HepG2 (cell line): ENCODE data around the gene CHN2. TPM values are rescaled to one million over a fixed set of nuclear protein-coding genes. Genes with fewer than 3 reads are reported as not detected.

ENCODE experiments used
- AHDC1 ChIP-seq: sonication (generic); formaldehyde crosslinking; IDR thresholded peaks from 2 replicates; pipeline ENCODE4 v1.5.1; 2020; ENCODE audit warnings: mild to moderate bottlenecking, missing genetic modification reagents, borderline replicate concordance
- CREB1 ChIP-seq, 2 experiments: fragments of 450-650 bp in 1 of 2; IDR thresholded peaks; 2 replicates each; pipeline ENCODE4 v1.6.1; 2016 to 2017; ENCODE audit warnings: control low read depth in 1 of 2, mild to moderate bottlenecking in 1 of 2, missing compliant biosample characterization in 1 of 2, missing genetic modification characterization in 1 of 2
- DDIT3 ChIP-seq: sonication (generic); formaldehyde crosslinking; IDR thresholded peaks from 2 replicates; pipeline ENCODE4 v1.4.0; 2020; ENCODE audit warnings: mild to moderate bottlenecking, missing genetic modification reagents
- EHMT2 ChIP-seq: fragments of 200-600 bp; sonication (generic); IDR thresholded peaks from 2 replicates; pipeline ENCODE4 v1.7.0; 2017; ENCODE audit warnings: antibody characterized with exemption, low read depth, low read length, borderline replicate concordance
- ELK4 ChIP-seq: sonication (generic); formaldehyde crosslinking; IDR thresholded peaks from 2 replicates; pipeline ENCODE4 v1.9.0; 2021; ENCODE audit warnings: missing genetic modification reagents, borderline replicate concordance
- FOXA3 ChIP-seq: IDR thresholded peaks from 2 replicates; pipeline ENCODE4 v1.6.1; 2016; ENCODE audit warnings: missing genetic modification reagents, missing compliant biosample characterization
- MTF1 ChIP-seq: sonication (generic); formaldehyde crosslinking; IDR thresholded peaks from 2 replicates; pipeline ENCODE4 v1.5.0; 2020; ENCODE audit warnings: missing genetic modification reagents
- NCOR1 ChIP-seq: fragments of 200-600 bp; sonication (generic); IDR thresholded peaks from 2 replicates; pipeline ENCODE4 v1.7.0; 2017; ENCODE audit warnings: antibody characterized with exemption, low read length, borderline replicate concordance
- SOX13 ChIP-seq, 3 experiments: fragments of 450-650 bp in 1 of 3; sonication (generic) in 1 of 3; formaldehyde crosslinking in 1 of 3; IDR thresholded peaks in 2 of 3; conservative IDR thresholded peaks in 1 of 3; 2 replicates each; pipeline versions ENCODE4 v1.5.0 to v1.6.1; 2016 to 2020; ENCODE audit warnings: antibody characterized with exemption in 1 of 3, mild to moderate bottlenecking in 1 of 3, missing compliant biosample characterization in 1 of 3, missing genetic modification reagents in 1 of 3, moderate library complexity in 1 of 3
- SOX5 ChIP-seq: IDR thresholded peaks from 2 replicates; pipeline ENCODE4 v1.6.1; 2016; ENCODE audit warnings: borderline replicate concordance
- TOE1 ChIP-seq: sonication (generic); formaldehyde crosslinking; IDR thresholded peaks from 2 replicates; pipeline ENCODE4 v1.4.0; 2020; ENCODE audit warnings: mild to moderate bottlenecking, missing genetic modification reagents
- ZBTB42 ChIP-seq: sonication (generic); formaldehyde crosslinking; IDR thresholded peaks from 2 replicates; pipeline ENCODE4 v1.5.0; 2020; ENCODE audit warnings: mild to moderate bottlenecking, missing genetic modification reagents
- ZFY ChIP-seq: sonication (generic); formaldehyde crosslinking; IDR thresholded peaks from 2 replicates; pipeline ENCODE4 v1.4.0; 2020; ENCODE audit warnings: missing genetic modification reagents
- ZNF207 ChIP-seq: fragments of 450-650 bp; IDR thresholded peaks from 2 replicates; pipeline ENCODE4 v1.6.1; 2016; ENCODE audit warnings: antibody characterized with exemption, borderline replicate concordance
- ZNF24 ChIP-seq: fragments of 450-650 bp; IDR thresholded peaks from 2 replicates; pipeline ENCODE4 v1.6.1; 2017; ENCODE audit warnings: antibody characterized with exemption, mild to moderate bottlenecking
- ZNF30 ChIP-seq: sonication (generic); formaldehyde crosslinking; IDR thresholded peaks from 2 replicates; pipeline ENCODE4 v1.5.0; 2020; ENCODE audit warnings: mild to moderate bottlenecking, missing genetic modification reagents
- ZNF343 ChIP-seq: sonication (generic); formaldehyde crosslinking; IDR thresholded peaks from 2 replicates; pipeline ENCODE4 v1.4.0; 2020; ENCODE audit warnings: mild to moderate bottlenecking, missing genetic modification reagents
- ZXDC ChIP-seq: sonication (generic); formaldehyde crosslinking; IDR thresholded peaks from 2 replicates; pipeline ENCODE4 v1.5.0; 2020; ENCODE audit warnings: mild to moderate bottlenecking, missing genetic modification reagents
- polyA plus RNA-seq, 8 experiments: library from polyadenylated mRNA; depleted of rRNA in 3 of 8; stranded (reverse) in 7 of 8; unstranded in 1 of 8; fragments of >200 nt; fragmentation: Illumina TruSeq in 4 of 8; extraction: Trizol in 4 of 8; gene quantifications; 2 replicates each; pipeline versions ENCODE4 v1.2.1 to v1.2.3, GENCODE V29; 2011 to 2016; ENCODE audit warnings: low read depth in 4 of 8, missing spikeins in 1 of 8, mixed read lengths in 1 of 8; ENCODE audit not compliant: insufficient read depth in 1 of 8
- total RNA-seq, 5 experiments: library from RNA; depleted of rRNA; stranded (reverse); fragments of >200 nt; fragmentation: Illumina TruSeq; extraction: Trizol; gene quantifications; 2 replicates each; pipeline ENCODE4 v1.2.3, GENCODE V29; 2016; ENCODE audit warnings: low read depth in 1 of 5

The CHN2 gene
- total and polyA plus RNA-seq, 2 of the 13 experiments (the other 11 are each of a cell fraction or from before 2014, with no cell fraction given): 23.5 to 30.5 TPM

- no peak for TF ChIP-seq ZFY (CRISPR knock-in tag)
- TF ChIP-seq ZNF30 (CRISPR knock-in tag): no peak
- no peak for TF ChIP-seq ZNF24
- peak; percentile 68; the same call in 1 of the 2 replicates for TF ChIP-seq SOX5
- TF ChIP-seq ELK4: no peak
- peak; percentile 18; the same call in 1 of the 2 replicates for TF ChIP-seq SOX13 (IDR thresholded peaks at IDR 0.05)
- peak in 1 of 2 experiments; percentile 67; a peak in 2 of 4 replicates for TF ChIP-seq SOX13 (CRISPR knock-in tag; conservative IDR thresholded peaks at IDR 0.05 in 1 of 2, IDR thresholded peaks at IDR 0.05 in 1 of 2)
- TF ChIP-seq FOXA3 (CRISPR knock-in tag): peak; percentile 67; the same call in 1 of the 2 replicates
- TF ChIP-seq AHDC1 (CRISPR knock-in tag): peak; percentile 88; the same call in 1 of the 2 replicates
- peak; percentile 83 for TF ChIP-seq NCOR1
- TF ChIP-seq ZNF207: no peak
- TF ChIP-seq ZNF343 (CRISPR knock-in tag): no peak
- no peak for TF ChIP-seq ZBTB42 (CRISPR knock-in tag)
- no peak for TF ChIP-seq CREB1 (IDR thresholded peaks at IDR 0.05)
- 0 out of 2 replicates have a peak, but pooled peaks have one; percentile 7 for TF ChIP-seq CREB1 (CRISPR knock-in tag; IDR thresholded peaks at IDR 0.05)
- TF ChIP-seq DDIT3 (CRISPR knock-in tag): no peak
- TF ChIP-seq ZXDC (CRISPR knock-in tag): no peak
- no peak for TF ChIP-seq EHMT2
- no peak for TF ChIP-seq TOE1 (CRISPR knock-in tag)
- no peak for TF ChIP-seq MTF1 (CRISPR knock-in tag)
Measured at GRCh38 chr7:29291723-29292618, 97.4 kb downstream of the CHN2 start (continued).
